ENCODE results near the gene SUN1. TPM values are rescaled to one million over a fixed set of nuclear protein-coding genes. Genes with fewer than 3 reads are reported as not detected.
A peak's percentile ranks its signal among the peaks of the same experiment; 100 is the strongest.

SUN1 gene
- total RNA-seq, 1 experiment from 2014 or later, result 252 TPM

DNA sequence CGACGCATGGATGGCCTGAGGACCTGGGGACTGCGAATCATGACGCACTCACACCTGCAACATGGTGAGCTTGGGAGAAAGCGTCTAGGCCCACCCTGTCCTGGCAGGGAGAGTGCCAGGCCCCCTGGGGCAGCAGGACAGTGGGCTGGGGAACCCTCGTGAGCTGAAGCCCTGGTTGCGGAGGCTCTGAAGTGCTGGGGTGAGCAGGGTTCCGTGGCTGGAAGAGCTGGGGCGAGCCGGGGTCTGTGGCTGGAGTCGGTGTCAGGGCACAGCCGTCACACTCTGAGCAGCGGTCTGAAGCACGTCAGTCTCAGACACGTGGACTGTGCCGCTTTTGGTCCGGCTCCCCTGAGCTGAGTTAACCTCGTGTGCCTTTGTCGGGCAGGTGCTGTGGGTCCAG, 4.7 kb downstream of the SUN1 start:
- H3K27ac Mint-ChIP-seq (ENCODE audit: unreplicated experiment), result peak overlapping the region; percentile 15

GRCh38 chr7:840001-840600, 7.8 kb downstream of the SUN1 start:
- CTCF ChIA-PET, result no interaction called here
- Mint-ChIP-seq H3K4me3 (ENCODE audit: low read depth, unreplicated experiment) (no peak overlapping the region), H3K9me3 (ENCODE audit: low read depth, unreplicated experiment) (no peaks in the 10 kb centered on the region), H3K36me3 (ENCODE audit: insufficient read depth, unreplicated experiment) (peaks cover 88% of the 10 kb centered on the region), H3K27ac (ENCODE audit: unreplicated experiment) (no peak overlapping the region), H3K4me1 (ENCODE audit: low read depth, unreplicated experiment) (peaks cover 18% of the 10 kb centered on the region), H3K27me3 (ENCODE audit: unreplicated experiment) (no peaks in the 10 kb centered on the region)
- no TSS peak for BruUV-seq (replicated peaks)
- TF ChIP-seq CTCF (IDR thresholded peaks at IDR 0.05; ENCODE audit: unreplicated experiment), result no peak
- intact Hi-C loops (cut with micrococcal nuclease; ENCODE audit: unreplicated experiment), result no loop called here
- DNase-seq, result no peak

More for the DNA sequence above, 4.7 kb downstream of the SUN1 start:
- DNase-seq, result no peak
- TF ChIP-seq CTCF (IDR thresholded peaks at IDR 0.05; ENCODE audit: unreplicated experiment), result no peak
- Mint-ChIP-seq H3K27me3 (ENCODE audit: unreplicated experiment) (no peaks in the 10 kb centered on the region), H3K36me3 (ENCODE audit: insufficient read depth, unreplicated experiment) (peaks cover 75% of the 10 kb centered on the region), H3K4me3 (ENCODE audit: low read depth, unreplicated experiment) (no peak overlapping the region), H3K9me3 (ENCODE audit: low read depth, unreplicated experiment) (no peaks in the 10 kb centered on the region), H3K4me1 (ENCODE audit: low read depth, unreplicated experiment) (peaks cover 39% of the 10 kb centered on the region)
- BruUV-seq (replicated peaks), result no TSS peak
- CTCF ChIA-PET, result interaction anchor here (0.9 to 1.7 kb wide), 7 partner anchors 9 to 112 kb away, joined by 3 to 11 read pairs (median 4); no protein-coding TSS in a partner anchor
- intact Hi-C loops (cut with micrococcal nuclease; ENCODE audit: unreplicated experiment), result no loop called here

DNA sequence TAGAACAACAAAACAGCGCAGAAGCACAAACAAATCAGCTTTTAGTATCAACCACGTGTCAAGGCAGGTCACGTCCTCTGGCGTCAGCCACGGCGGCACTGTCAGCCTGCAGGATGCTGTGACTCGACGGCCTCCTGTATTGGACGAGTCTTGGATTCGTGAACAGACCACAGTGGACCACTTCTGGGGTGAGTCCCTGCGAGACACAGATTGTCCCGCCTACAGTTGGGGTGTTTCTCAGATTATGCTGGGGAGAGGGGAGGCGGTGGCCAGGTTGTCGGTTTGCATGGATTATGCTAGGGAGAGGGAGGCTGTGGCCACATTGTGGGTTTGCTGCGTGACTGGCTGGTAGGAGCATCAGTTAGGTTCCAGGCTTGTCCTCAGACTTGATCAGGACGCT, 9.7 kb downstream of the SUN1 start:
- Mint-ChIP-seq H3K27me3 (ENCODE audit: unreplicated experiment) (no peaks in the 10 kb centered on the region), H3K4me1 (ENCODE audit: low read depth, unreplicated experiment) (peaks cover 2% of the 10 kb centered on the region), H3K27ac (ENCODE audit: unreplicated experiment) (peak overlapping the region; percentile 25), H3K4me3 (ENCODE audit: low read depth, unreplicated experiment) (no peak overlapping the region), H3K36me3 (ENCODE audit: insufficient read depth, unreplicated experiment) (peaks cover 72% of the 10 kb centered on the region), H3K9me3 (ENCODE audit: low read depth, unreplicated experiment) (no peaks in the 10 kb centered on the region)
- intact Hi-C loops (cut with micrococcal nuclease; ENCODE audit: unreplicated experiment), result no loop called here
- CTCF ChIA-PET, result interaction anchor here (0.6 to 1.6 kb wide), 2 partner anchors 9 to 18 kb away, joined by 3 read pairs; no protein-coding TSS in a partner anchor
- no TSS peak for BruUV-seq (replicated peaks)
- TF ChIP-seq CTCF (IDR thresholded peaks at IDR 0.05; ENCODE audit: unreplicated experiment), result no peak
- no peak for DNase-seq

- intact Hi-C loops (cut with micrococcal nuclease; ENCODE audit: unreplicated experiment), result no loop called here
- CTCF ChIA-PET, result interaction anchor here (1.6 kb wide), 1 partner anchor 10 kb away, joined by 3 read pairs; no protein-coding TSS in a partner anchor
- Mint-ChIP-seq H3K27ac (ENCODE audit: unreplicated experiment) (no peak overlapping the region), H3K4me3 (ENCODE audit: low read depth, unreplicated experiment) (no peak overlapping the region), H3K9me3 (ENCODE audit: low read depth, unreplicated experiment) (no peaks in the 10 kb centered on the region), H3K4me1 (ENCODE audit: low read depth, unreplicated experiment) (no peaks in the 10 kb centered on the region), H3K36me3 (ENCODE audit: insufficient read depth, unreplicated experiment) (peaks cover 67% of the 10 kb centered on the region), H3K27me3 (ENCODE audit: unreplicated experiment) (no peaks in the 10 kb centered on the region)
- TF ChIP-seq CTCF (IDR thresholded peaks at IDR 0.05; ENCODE audit: unreplicated experiment), result no peak
- no TSS peak for BruUV-seq (replicated peaks)
- DNase-seq, result no peak
These were observed 10.3 kb downstream of the SUN1 start for GRCh38 chr7:842431-843031.
